ENCODE results near the gene MEGF11. TPM values are rescaled to one million over a fixed set of nuclear protein-coding genes. Genes with fewer than 3 reads are reported as not detected.

The MEGF11 gene
- total and polyA plus RNA-seq, 8 donors: 2.6 to 17.4 (median 9.9) TPM; not detected in 1

DNA sequence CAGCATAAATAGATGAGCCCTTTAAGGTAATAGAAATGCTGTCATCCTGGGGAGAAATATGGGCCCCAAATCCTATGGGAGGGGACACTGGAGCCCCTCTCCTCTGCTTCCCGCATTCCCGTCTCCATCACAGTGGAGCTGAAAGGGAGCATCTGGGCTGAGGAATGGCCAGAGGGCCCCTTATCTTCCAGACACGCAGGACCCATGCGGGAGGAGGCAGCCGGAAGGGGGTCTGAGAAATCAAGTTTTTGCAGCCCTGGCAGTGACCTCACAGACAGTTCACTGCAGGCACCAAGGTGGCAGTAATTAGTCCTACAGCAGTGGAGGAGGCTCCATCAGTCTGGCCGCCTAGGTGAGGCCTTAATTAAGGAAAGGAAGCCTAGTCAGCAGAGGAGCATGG lies 304.1 kb downstream of the MEGF11 start:
- Histone ChIP-seq H3K27me3 (no peaks in the 10 kb centered on the region), H3K27ac (no peak overlapping the region), H3K36me3 (no peaks in the 10 kb centered on the region), H3K4me1 (no peaks in the 10 kb centered on the region), H3K4me3 (no peak overlapping the region), H3K9me3 (no peaks in the 10 kb centered on the region)
- DNase-seq (no peak), ATAC-seq (no peak)
- TF ChIP-seq, protein P1, sequence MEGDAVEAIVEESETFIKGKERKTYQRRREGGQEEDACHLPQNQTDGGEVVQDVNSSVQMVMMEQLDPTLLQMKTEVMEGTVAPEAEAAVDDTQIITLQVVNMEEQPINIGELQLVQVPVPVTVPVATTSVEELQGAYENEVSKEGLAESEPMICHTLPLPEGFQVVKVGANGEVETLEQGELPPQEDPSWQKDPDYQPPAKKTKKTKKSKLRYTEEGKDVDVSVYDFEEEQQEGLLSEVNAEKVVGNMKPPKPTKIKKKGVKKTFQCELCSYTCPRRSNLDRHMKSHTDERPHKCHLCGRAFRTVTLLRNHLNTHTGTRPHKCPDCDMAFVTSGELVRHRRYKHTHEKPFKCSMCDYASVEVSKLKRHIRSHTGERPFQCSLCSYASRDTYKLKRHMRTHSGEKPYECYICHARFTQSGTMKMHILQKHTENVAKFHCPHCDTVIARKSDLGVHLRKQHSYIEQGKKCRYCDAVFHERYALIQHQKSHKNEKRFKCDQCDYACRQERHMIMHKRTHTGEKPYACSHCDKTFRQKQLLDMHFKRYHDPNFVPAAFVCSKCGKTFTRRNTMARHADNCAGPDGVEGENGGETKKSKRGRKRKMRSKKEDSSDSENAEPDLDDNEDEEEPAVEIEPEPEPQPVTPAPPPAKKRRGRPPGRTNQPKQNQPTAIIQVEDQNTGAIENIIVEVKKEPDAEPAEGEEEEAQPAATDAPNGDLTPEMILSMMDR (IDR thresholded peaks at IDR 0.05): no peak
- intact Hi-C loops (cut with DNase I): no loop called here

DNA sequence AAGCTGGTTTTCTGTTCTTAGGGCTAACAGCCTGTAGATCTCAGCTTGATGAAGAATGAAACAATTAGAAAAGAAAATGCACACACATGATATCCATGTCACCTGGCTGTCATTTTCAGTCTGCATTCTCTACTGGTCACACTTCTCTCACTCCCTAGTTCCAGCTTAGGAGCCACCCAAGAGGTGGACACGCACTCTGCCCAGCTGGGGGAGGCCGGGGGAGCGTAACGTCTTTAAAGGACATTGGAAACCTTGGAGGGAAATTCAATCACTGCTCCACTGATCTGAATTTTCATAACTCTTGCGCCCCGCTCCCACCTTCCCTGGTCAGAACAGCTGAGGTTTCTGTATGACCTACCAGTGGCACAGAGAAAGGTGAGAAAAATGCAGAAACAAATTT lies 304.5 kb downstream of the MEGF11 start:
- Histone ChIP-seq H3K36me3 (no peaks in the 10 kb centered on the region), H3K4me3 (no peak overlapping the region), H3K27me3 (no peaks in the 10 kb centered on the region), H3K9me3 (no peaks in the 10 kb centered on the region), H3K4me1 (no peaks in the 10 kb centered on the region), H3K27ac (no peak overlapping the region)
- DNase-seq (no peak), ATAC-seq (no peak)
- intact Hi-C loops (cut with DNase I): no loop called here
- TF ChIP-seq, protein P1 (IDR thresholded peaks at IDR 0.05): no peak

DNA sequence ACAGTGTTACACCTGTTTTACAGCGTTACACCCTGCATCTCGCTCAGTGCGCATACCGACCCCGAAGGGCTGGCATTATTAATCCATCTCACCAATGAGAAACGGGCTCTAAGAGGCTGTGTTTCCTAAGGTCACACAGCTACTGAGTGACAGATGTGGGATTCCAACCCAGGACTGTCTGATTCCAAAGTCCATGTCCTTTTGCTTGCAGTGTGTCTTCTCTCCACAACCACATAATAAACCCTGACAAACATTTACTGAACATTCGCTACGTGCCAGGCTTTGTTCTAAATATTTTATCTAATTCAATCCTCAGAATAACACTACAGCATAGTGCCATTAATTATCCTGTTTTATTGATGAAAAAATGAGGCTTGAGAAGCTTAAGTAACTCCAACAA lies 305.2 kb downstream of the MEGF11 start:
- H3K4me3 ChIP-seq: no peak overlapping the region
- no peaks in the 10 kb centered on the region for H3K27me3 ChIP-seq
- ATAC-seq (no peak), DNase-seq (peak in 1 of 4 donors; percentile 23)
- H3K36me3 ChIP-seq: no peaks in the 10 kb centered on the region
- H3K4me1 ChIP-seq: no peaks in the 10 kb centered on the region
- H3K9me3 ChIP-seq: no peaks in the 10 kb centered on the region
- no peak overlapping the region for H3K27ac ChIP-seq
- TF ChIP-seq, protein P1 (IDR thresholded peaks at IDR 0.05): no peak
- intact Hi-C loops (cut with DNase I): no loop called here

DNA sequence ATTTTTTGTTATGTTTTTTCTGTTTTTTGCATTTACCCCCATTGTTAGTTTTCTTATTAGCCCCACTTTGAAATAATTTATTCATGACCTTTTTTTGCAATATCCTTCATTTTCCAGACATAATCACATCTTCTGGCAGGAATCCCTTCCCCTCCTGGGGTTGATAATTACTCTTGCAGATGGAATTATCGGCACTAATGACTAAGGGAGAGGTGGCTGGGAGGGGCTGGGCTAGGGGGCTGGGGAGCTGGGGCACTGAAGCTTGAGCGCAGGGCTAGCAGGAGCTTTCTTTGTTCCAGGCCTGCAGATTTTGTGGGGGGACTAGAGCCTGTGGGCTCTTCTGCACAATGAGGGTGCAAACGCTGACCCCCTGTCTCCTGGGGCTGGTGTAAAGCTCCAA lies 306.5 kb downstream of the MEGF11 start:
- H3K27ac ChIP-seq: no peak overlapping the region
- H3K27me3 ChIP-seq: no peaks in the 10 kb centered on the region
- no peaks in the 10 kb centered on the region for H3K9me3 ChIP-seq
- ATAC-seq (no peak), DNase-seq (no peak)
- H3K4me3 ChIP-seq: no peak overlapping the region
- intact Hi-C loops (cut with DNase I): no loop called here
- no peaks in the 10 kb centered on the region for H3K36me3 ChIP-seq
- TF ChIP-seq, protein P1 (IDR thresholded peaks at IDR 0.05): no peak
- no peaks in the 10 kb centered on the region for H3K4me1 ChIP-seq

DNA sequence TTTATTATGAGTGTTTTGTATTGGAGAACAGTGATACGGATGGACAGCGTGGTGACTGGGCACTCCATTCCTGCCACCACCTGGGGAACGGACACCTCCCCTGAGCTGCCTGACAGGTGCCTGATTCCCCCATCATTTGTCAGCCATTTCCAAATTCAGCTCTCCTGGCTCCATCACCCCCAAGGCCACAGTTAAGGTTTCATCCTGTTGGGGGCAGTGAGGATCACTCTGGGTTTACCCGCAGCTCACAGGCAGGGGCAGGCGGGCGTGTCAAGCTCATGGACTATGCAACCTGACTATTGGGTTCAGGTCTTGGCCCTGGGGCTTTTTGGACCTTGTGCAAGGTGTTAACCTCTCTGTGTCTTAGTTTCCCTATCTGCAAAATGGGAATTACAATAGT lies 307.9 kb downstream of the MEGF11 start:
- DNase-seq (no peak), ATAC-seq (no peak)

More for the DNA sequence above, 307.9 kb downstream of the MEGF11 start:
- Histone ChIP-seq H3K27ac (no peak overlapping the region), H3K4me1 (no peaks in the 10 kb centered on the region), H3K27me3 (no peaks in the 10 kb centered on the region), H3K9me3 (no peaks in the 10 kb centered on the region), H3K36me3 (no peaks in the 10 kb centered on the region), H3K4me3 (no peak overlapping the region)
- TF ChIP-seq, protein P1 (IDR thresholded peaks at IDR 0.05): no peak
- intact Hi-C loops (cut with DNase I): no loop called here

Measured in left lung (tissue), 10 donors.